SKM-1 treated with dmso at 0.1 percent for 144 hours (cell line): ENCODE results near the gene CNTNAP3B.
"Not testable (repeated sequence)": the region's sequence is repeated elsewhere in the genome, so short reads cannot be mapped to it uniquely, and the experiment has no call there.

Experiments
- DNase-seq: peaks from one replicate; lab custom pipeline; 2025; ENCODE audit not compliant: unreplicated experiment; lab: John Stamatoyannopoulos, UW

The CNTNAP3B gene

GRCh38 chr9:41977965-41978600, 151.1 kb downstream of the CNTNAP3B start:
- DNase-seq: not testable (repeated sequence)

DNA sequence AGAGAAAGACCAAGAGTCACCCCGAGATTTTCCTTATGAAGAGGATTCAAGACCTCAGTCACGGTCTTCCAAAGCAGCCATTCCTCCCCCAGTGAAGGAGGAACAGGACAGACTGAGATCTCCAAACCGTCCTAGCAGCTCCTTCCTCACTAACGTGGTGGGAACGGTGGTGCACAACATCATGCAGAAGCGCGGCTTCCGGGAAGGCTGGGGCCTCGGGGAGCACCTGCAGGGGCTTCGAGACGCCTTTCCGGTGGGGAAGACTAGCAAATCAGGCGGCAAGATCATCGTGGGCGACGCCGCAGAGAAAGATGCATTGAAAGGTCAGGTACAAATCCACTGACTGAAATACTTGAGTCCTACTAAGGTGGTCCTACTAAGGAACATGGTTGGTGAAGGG, 154.3 kb downstream of the CNTNAP3B start:
- DNase-seq: not testable (repeated sequence)

GRCh38 chr9:41953007-41953406, 176.2 kb downstream of the CNTNAP3B start:
- not testable (repeated sequence) for DNase-seq

- not testable (repeated sequence) for DNase-seq
Measured at GRCh38 chr9:41941738-41942137, 187.5 kb downstream of the CNTNAP3B start.

DNA sequence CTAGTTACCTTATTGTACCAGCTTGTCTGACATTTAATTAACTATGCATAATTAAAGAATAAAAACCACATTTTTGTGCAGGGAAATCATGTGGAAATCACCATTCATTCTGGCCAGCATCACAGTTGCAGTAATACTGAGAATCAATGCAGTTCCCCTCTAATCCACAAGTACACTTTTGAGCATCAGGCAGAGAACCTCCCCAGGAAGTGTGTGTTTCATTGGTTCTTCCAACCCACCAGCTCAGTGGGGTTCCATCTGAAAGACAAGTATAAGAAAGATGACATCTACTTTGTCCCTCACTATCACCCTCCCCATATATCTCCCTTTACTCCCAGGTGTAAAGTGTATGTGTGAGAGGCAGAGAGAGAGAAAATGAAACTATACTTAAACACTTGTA, 191.1 kb downstream of the CNTNAP3B start:
- DNase-seq: not testable (repeated sequence)

DNA sequence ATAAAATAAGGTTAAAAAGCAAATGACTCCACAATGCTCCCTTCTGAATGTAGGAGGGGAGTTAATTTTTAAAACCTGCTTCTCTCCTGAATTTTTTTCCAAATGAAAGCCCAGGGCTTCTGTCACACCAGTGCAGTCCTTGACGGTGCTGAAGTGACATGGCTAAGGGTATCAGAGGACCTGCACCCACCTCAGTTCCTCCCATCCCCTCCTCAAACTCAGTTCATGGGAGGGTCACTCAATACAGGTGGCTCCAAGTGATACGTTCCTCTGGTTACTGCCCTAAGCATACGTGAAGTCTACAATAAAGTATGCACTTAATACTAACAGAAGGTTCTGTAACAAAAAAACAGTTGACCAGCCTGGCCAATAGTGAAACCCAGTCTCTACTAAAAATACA, 193.5 kb downstream of the CNTNAP3B start:
- DNase-seq: not testable (repeated sequence)

GRCh38 chr9:41929172-41929571, 200.1 kb downstream of the CNTNAP3B start:
- not testable (repeated sequence) for DNase-seq

DNA sequence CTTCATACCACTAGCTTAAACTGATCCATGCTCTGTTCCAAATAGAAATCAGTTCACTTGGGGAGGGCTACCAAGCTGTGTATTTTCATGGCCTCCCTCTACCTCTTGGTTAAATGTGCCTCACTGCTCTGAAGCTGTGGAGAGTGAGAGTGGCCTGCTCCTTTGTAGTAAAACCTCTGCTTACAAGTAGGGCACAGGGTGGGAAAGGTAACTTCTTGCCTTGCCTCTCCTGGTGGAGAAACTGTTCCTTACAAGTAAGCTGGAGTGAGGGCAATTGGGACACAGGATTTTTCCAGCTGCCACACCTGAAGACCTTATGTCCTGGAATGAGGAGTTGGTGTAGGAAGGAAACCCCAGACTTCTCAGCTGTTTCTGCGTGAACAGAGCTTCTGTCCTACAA, 211.9 kb downstream of the CNTNAP3B start:
- not testable (repeated sequence) for DNase-seq

DNA sequence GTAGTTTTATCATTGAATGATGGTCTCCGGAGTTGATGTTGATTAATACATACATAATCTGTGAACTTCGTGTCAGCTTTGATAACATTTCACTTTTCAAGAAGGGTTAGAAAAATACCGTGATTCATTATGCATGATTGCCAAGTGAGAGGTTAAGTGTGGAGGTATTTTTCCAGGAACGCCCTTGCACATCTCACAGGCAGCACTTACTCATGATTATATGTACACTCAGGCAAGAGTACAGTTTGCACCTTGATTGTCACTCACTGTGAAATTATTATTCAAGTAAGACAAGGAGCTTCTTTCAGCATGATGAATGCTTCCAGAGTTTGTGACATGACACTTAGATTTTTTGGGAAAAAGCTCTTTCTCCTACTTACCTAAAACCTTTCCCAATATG, 223.7 kb downstream of the CNTNAP3B start:
- not testable (repeated sequence) for DNase-seq

GRCh38 chr9:41902762-41903161, 226.5 kb downstream of the CNTNAP3B start:
- DNase-seq: not testable (repeated sequence)

DNA sequence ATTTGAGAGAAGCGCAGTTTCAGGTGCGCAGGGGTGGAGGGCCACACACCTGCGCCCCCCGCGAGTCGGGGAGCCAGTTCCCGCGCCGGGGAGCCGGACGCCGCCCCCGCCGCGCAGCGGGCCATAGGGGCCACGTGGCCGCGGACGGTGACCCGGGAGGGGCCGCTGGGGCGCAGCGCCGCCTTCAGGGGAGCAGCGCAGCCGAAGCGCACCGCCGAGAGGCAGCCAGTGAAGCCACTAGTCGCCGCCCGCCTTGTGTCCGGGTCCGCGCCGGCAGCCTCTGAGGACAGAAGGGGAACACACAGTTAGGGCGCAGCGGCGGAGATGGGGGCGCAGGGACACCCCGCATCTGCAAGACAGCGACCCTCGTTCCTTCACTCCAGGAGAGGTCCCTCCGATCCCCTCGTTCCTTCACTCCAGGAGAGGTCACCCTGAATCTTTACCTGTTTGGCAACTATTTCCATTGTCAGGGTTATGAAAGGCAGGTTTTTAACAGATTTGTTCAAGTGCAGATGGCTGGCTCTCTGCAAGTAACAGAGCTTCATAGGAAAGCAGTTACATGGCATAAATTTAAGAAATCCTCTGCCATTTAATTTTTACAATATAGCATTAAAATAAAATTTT, 230.4 kb downstream of the CNTNAP3B start:
- DNase-seq: not testable (repeated sequence)

GRCh38 chr9:41874557-41874956, 254.7 kb downstream of the CNTNAP3B start:
- not testable (repeated sequence) for DNase-seq

DNA sequence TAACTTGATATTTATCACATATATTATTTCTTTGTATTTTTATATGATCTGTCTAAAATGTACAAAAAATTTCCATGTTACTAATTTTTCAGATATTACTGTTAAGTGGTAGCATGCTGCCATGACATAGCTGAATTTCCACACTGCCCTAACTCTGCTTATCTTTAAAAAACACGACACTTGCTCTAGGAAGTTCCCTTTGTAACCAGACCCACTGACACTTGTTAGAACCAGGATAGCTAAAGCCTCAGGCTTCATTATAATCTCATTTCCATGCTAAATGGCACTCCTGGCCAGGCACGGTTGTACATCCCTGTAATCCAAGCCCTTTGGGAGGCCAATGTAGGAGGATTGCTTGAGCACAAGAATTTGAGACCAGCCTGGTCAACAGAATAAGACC, 273.8 kb downstream of the CNTNAP3B start:
- DNase-seq: not testable (repeated sequence)

- not testable (repeated sequence) for DNase-seq
Measured at GRCh38 chr9:41851848-41852740, 277.1 kb downstream of the CNTNAP3B start.

GRCh38 chr9:41847829-41848228, 281.4 kb downstream of the CNTNAP3B start:
- not testable (repeated sequence) for DNase-seq
